Measurements from ENCODE around the gene PPP4R3A.

GRCh38 chr14:91419451-91419850 lies 90.7 kb downstream of the PPP4R3A start:
- TF ChIP-seq, protein P1, sequence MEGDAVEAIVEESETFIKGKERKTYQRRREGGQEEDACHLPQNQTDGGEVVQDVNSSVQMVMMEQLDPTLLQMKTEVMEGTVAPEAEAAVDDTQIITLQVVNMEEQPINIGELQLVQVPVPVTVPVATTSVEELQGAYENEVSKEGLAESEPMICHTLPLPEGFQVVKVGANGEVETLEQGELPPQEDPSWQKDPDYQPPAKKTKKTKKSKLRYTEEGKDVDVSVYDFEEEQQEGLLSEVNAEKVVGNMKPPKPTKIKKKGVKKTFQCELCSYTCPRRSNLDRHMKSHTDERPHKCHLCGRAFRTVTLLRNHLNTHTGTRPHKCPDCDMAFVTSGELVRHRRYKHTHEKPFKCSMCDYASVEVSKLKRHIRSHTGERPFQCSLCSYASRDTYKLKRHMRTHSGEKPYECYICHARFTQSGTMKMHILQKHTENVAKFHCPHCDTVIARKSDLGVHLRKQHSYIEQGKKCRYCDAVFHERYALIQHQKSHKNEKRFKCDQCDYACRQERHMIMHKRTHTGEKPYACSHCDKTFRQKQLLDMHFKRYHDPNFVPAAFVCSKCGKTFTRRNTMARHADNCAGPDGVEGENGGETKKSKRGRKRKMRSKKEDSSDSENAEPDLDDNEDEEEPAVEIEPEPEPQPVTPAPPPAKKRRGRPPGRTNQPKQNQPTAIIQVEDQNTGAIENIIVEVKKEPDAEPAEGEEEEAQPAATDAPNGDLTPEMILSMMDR (conservative IDR thresholded peaks at IDR 0.05; ENCODE audit: low read length) = no peak
- no peak for TF ChIP-seq EZH2phosphoT487 (IDR thresholded peaks at IDR 0.05; ENCODE audit: borderline replicate concordance, low read depth, low read length)

All from OCI-LY7 (cell line).